ENCODE data around the gene OCSTAMP.

The OCSTAMP gene

GRCh38 chr20:46564241-46564957, 13.9 kb upstream of the OCSTAMP start:
- DNase-seq (ENCODE audit: extremely low read depth, low read depth): no peak
- no peak for TF ChIP-seq CTCF (IDR thresholded peaks at IDR 0.05; ENCODE audit: low read depth, low read length)

DNA sequence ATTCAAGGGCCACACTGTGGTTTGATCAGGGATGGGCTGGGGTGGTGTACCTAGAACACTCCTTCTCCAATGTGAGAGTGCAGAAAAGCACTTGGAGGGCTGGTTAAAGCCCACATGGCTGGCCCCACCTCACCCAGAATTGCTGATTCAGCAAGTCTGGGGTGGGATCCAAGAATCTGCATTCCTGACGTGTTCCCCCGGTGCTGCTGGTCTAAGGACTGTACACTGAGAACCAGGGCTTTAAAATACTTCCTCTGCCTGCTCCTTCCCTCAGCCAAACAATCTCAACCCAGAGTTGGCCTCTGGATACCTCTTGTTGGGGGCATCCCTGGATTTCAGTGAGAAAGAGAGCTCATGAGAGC, 13.4 kb upstream of the OCSTAMP start:
- TF ChIP-seq CTCF (IDR thresholded peaks at IDR 0.05; ENCODE audit: low read depth, low read length): no peak
- DNase-seq (ENCODE audit: extremely low read depth, low read depth): no peak

DNA sequence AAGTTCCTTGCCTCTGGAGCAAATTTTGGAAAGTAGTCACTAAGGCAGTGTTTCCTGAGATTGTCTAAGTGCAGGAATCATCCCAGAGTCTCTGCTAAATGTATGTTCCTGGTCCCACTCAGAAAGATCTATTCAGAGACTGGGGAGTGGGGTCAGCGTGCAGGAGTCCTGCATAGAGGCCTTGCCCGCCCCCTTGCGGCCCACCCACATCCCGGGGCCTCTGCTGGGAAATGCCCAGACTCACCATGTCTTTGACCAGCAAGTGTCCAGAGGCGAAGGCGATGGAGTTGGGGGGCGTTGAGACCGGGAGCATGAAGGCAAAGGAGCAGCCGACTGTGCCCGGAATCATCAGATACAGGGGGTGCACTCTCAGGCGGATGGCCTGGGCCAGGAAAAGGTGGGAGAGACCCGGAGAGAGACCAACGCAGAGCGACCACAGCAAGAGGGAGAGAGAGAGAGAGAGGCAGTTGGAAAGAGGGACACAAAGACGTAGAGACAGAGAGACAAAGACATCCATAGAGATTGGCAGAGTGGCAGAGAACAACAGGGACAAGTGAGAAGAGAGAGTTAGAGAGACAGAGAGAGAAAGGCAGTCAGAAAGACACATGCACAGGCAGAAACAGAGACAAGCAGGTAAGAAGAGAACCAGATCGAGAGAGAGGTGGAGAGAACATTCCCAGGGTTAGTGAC, 12.9 kb upstream of the OCSTAMP start:
- no peak for DNase-seq (ENCODE audit: extremely low read depth, low read depth)
- no peak for TF ChIP-seq CTCF (IDR thresholded peaks at IDR 0.05; ENCODE audit: low read depth, low read length)

DNA sequence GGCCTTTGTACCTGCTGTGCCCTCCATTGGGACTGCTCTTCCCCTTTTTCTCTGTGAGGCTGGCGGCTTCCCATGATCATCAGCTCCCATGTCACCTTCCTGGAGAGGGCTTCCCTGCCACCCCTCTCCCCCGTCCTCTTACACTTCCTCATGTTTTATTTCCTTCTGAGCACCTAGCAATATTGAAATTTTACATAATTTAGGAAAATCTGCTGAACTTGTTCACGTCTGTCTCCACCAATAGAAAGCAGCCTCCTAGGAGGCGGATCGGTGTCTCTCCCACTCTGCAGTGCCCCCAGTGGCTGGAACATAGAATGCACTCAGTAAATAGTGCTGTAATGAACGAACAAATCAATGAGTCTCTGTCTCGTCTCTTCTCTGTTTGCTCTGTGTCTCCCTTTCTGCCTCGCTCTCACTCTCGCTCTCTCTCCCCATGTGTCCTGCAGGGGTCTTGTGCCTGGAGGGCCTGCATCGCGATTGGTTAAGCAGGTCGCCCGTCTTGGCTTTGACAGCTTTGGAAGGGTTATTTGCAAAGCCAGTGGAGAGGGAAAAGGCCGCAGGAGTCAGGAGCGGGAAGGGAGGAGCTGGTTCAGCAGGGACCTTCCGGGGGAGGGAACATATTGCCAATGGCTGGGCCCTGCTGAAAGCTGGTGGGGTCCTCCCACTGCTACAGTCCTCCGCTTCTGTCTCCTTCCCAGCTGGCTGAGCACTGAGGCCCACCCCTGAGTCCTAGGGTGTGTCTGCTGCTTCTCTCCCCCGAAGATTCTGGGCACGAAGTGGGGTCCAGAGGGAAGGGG, 12.1 kb upstream of the OCSTAMP start:
- peak; percentile 87 for TF ChIP-seq CTCF (IDR thresholded peaks at IDR 0.05; ENCODE audit: low read depth, low read length)
- DNase-seq (ENCODE audit: extremely low read depth, low read depth): no peak

DNA sequence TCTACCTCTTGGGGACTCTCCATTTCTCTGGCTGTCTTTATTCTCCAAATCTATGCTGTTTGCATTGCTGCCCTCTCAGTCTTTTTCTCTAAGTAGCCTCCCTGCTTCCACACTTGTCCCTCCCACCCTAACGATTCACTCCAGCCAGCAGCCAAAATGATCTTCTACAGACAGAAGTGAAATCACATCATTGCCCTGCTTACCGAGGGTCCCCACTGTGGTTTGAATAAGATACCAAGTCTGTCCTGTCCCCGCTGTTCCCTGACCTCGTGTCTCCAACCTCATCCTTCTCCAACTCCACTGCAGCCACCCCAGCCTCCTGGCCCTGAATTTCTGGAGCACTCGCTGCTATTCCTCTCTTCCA, 11.5 kb upstream of the OCSTAMP start:
- no peak for DNase-seq (ENCODE audit: extremely low read depth, low read depth)
- no peak for TF ChIP-seq CTCF (IDR thresholded peaks at IDR 0.05; ENCODE audit: low read depth, low read length)

DNA sequence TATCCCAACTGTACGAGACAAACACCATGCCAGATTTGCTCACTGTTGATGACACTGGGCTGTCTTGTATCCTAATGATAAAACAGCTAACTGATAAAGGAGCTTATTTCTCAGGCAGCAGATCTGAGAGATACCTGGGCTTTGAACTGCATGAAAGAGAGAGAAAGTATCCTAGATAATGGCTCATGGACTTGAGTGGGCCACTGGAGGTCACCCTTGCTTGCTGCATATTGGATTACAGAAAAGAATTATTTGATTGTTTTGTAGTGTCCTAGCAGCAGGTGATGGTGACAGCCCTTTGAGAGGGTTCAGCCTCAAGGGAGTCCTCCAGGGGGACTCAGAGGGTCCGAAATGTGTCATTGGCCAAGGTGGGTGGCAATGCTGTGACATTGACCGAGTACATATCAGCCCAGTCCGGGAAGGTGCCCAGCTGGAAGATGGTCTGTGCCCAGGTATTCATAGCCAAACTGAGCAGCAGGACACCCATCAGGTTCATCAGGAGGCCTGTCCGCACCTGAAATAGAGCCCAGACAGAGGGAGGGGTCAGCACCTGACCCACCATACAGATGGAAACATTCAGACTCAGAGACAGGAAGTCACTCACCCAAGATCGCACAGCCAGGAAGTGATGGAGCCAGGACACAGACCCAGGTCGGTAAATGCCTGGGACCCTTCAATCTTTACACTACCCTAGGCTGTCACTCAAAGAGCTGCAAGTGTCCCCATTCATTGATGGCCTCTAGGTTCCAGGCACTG, 9.4 kb upstream of the OCSTAMP start:
- DNase-seq (ENCODE audit: extremely low read depth, low read depth): no peak
- no peak for TF ChIP-seq CTCF (IDR thresholded peaks at IDR 0.05; ENCODE audit: low read depth, low read length)

All from AG09319 (cell line).